ENCODE data around the gene HSPA12A. TPM values are rescaled to one million over a fixed set of nuclear protein-coding genes. Genes with fewer than 3 reads are reported as not detected.

Gene HSPA12A
- total and polyA plus RNA-seq, 2 of the 13 experiments (the other 11 are each of a cell fraction or from before 2014, with no cell fraction given) = 6.4 to 13.6 TPM

DNA sequence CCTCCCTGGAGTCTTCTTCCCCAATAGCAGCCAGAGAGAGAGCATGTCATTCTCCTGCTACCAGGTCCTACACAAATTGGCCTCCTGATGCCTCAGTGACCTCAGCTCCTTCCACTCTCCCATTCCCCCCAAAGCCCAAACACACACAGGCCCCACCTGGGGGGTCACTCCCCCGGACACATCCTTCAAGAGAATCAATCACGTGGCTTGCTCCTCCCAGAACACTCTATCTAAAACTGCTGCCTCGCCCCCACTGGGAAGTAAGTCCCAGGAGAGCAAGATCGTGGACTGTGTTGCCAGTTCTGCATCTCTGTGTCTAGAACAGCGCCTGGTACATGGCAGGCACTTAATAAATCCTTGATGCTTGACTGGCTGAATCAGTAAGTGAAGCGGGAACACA lies 2.5 kb upstream of the HSPA12A start:
- POLR2A ChIA-PET = no interaction called here
- Histone ChIP-seq H3K27me3 (ENCODE audit: control insufficient read depth in 1 of 2, insufficient read depth in 2 of 2, low read length in 2 of 2) (peaks cover 0 to 23% of the 10 kb centered on the region in 2 experiments; a peak in 3 of 5 replicates), H3K27ac (ENCODE audit: extremely low read length, insufficient read depth, low read length) (no peak overlapping the region), H3K36me3 (replicated peaks in 1 of 2; ENCODE audit: control insufficient read depth in 1 of 2, insufficient read depth in 2 of 2, low read length in 2 of 2) (no peaks in the 10 kb centered on the region), H3K9ac (ENCODE audit: insufficient read depth, low read depth, low read length) (no peak overlapping the region), H3K9me3 (ENCODE audit: low read length) (no peaks in the 10 kb centered on the region), H3K4me2 (ENCODE audit: low read depth, low read length) (peak overlapping the region; percentile 44; the same call in 1 of the 2 replicates), H2AFZ (ENCODE audit: low read length) (no peak overlapping the region), H4K20me1 (ENCODE audit: insufficient read depth, low read length) (0 out of 2 replicates have a peak, but pooled peaks cover 3% of the 10 kb centered on the region), H3K4me1 (ENCODE audit: insufficient read depth, low read length) (peaks cover 56% of the 10 kb centered on the region), H3K79me2 (ENCODE audit: insufficient read depth, low read length) (peaks cover 5% of the 10 kb centered on the region), H3K4me3 (replicated peaks in 1 of 3; ENCODE audit: insufficient read depth in 1 of 3, low read depth in 2 of 3, low read length in 3 of 3) (no peak overlapping the region)
- intact Hi-C loops (cut with micrococcal nuclease; ENCODE audit: unreplicated experiment) (loop anchor here (5.0 kb wide), 2 partner anchors 42 to 53 kb away; no protein-coding TSS in a partner anchor), in situ Hi-C loops (cut with HindIII; ENCODE audit: extremely low pct_ligation_motif_present, low pct_unique_long_range_greater_than_20kb) (no loop called here)
- no peak for FAIRE-seq
- no TSS peak for BruUV-seq (replicated peaks)
- no peak for ATAC-seq
- CTCF ChIA-PET (ENCODE audit: low intra/inter-chr PET ratio, low total read pairs) = no interaction called here
- no peak for TF ChIP-seq ZFAT (CRISPR knock-in tag; conservative IDR thresholded peaks at IDR 0.05)
- TF ChIP-seq, protein P1, sequence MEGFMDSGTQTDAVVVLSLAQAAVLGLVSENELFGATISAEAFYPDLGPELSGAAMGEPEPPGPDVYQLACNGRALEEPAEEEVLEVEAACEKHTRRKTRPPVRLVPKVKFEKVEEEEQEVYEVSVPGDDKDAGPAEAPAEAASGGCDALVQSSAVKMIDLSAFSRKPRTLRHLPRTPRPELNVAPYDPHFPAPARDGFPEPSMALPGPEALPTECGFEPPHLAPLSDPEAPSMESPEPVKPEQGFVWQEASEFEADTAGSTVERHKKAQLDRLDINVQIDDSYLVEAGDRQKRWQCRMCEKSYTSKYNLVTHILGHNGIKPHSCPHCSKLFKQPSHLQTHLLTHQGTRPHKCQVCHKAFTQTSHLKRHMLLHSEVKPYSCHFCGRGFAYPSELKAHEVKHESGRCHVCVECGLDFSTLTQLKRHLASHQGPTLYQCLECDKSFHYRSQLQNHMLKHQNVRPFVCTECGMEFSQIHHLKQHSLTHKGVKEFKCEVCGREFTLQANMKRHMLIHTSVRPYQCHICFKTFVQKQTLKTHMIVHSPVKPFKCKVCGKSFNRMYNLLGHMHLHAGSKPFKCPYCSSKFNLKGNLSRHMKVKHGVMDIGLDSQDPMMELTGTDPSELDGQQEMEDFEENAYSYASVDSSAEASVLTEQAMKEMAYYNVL (CRISPR knock-in tag; IDR thresholded peaks at IDR 0.05; ENCODE audit: borderline replicate concordance) = no peak
- no peak for TF ChIP-seq CENPBD1 (CRISPR knock-in tag; IDR thresholded peaks at IDR 0.05; ENCODE audit: borderline replicate concordance, low read depth)
- DNase-seq (ENCODE audit: low spot score) = no peak
- WGBS (ENCODE audit: low lambda C conversion rate) = 67% methylated on average over 3 of the region's 6 CpGs

DNA sequence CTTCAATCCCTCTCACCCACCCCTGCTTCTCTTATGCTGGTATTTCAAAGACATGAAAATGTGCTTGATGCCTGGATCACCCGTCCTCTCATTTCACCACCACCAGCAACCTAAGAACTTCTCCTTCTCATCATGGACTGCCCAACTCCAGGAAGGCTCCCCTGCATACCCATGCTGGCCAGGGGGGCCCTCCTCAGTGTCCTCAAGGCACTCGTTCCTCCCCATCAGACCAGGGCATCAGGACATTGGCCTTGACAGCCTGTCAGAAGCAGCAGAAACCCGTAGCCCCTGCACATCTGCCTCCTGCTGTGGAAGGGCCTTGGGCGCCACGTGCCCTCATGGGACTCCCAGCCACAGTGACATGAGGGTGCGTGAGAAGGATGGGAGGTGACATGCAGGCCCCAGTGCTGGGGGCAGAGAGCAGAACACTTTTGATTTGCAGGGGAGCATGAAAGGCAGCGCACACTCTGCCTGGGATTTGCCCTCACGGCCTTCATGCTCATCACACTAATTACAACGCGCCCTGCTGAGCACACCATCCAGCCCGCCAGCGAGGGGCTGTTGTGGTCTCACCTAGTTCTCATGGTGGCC lies 1.9 kb upstream of the HSPA12A start:
- peak overlapping the region in 1 of 3 experiments; percentile 9; a peak in 1 of 6 replicates for H3K4me3 ChIP-seq (replicated peaks in 1 of 3; ENCODE audit: insufficient read depth in 1 of 3, low read depth in 2 of 3, low read length in 3 of 3)
- POLR2A ChIA-PET = no interaction called here
- ATAC-seq (no peak), FAIRE-seq (no peak), DNase-seq (ENCODE audit: low spot score) (no peak)
- no peak overlapping the region for H2AFZ ChIP-seq (ENCODE audit: low read length)
- CTCF ChIA-PET (ENCODE audit: low intra/inter-chr PET ratio, low total read pairs) = no interaction called here
- peaks cover 5% of the 10 kb centered on the region for H3K79me2 ChIP-seq (ENCODE audit: insufficient read depth, low read length)
- peaks cover 0 to 23% of the 10 kb centered on the region in 2 experiments; a peak in 3 of 5 replicates for H3K27me3 ChIP-seq (ENCODE audit: control insufficient read depth in 1 of 2, insufficient read depth in 2 of 2, low read length in 2 of 2)
- in situ Hi-C loops (cut with HindIII; ENCODE audit: extremely low pct_ligation_motif_present, low pct_unique_long_range_greater_than_20kb) = no loop called here
- no TSS peak for BruUV-seq (replicated peaks)
- no peaks in the 10 kb centered on the region for H3K36me3 ChIP-seq (replicated peaks in 1 of 2; ENCODE audit: control insufficient read depth in 1 of 2, insufficient read depth in 2 of 2, low read length in 2 of 2)
- 0 out of 2 replicates have a peak, but pooled peaks cover 3% of the 10 kb centered on the region for H4K20me1 ChIP-seq (ENCODE audit: insufficient read depth, low read length)
- TF ChIP-seq MAX (IDR thresholded peaks at IDR 0.05) (0 out of 2 replicates have a peak, but pooled peaks have one; percentile 33), MYC (CRISPR knock-in tag; IDR thresholded peaks at IDR 0.05; ENCODE audit: borderline replicate concordance) (0 out of 2 replicates have a peak, but pooled peaks have one; percentile 25), ZFX (CRISPR knock-in tag; IDR thresholded peaks at IDR 0.05; ENCODE audit: low read depth) (0 out of 2 replicates have a peak, but pooled peaks have one; percentile 18)
- TF ChIP-seq, protein P2, sequence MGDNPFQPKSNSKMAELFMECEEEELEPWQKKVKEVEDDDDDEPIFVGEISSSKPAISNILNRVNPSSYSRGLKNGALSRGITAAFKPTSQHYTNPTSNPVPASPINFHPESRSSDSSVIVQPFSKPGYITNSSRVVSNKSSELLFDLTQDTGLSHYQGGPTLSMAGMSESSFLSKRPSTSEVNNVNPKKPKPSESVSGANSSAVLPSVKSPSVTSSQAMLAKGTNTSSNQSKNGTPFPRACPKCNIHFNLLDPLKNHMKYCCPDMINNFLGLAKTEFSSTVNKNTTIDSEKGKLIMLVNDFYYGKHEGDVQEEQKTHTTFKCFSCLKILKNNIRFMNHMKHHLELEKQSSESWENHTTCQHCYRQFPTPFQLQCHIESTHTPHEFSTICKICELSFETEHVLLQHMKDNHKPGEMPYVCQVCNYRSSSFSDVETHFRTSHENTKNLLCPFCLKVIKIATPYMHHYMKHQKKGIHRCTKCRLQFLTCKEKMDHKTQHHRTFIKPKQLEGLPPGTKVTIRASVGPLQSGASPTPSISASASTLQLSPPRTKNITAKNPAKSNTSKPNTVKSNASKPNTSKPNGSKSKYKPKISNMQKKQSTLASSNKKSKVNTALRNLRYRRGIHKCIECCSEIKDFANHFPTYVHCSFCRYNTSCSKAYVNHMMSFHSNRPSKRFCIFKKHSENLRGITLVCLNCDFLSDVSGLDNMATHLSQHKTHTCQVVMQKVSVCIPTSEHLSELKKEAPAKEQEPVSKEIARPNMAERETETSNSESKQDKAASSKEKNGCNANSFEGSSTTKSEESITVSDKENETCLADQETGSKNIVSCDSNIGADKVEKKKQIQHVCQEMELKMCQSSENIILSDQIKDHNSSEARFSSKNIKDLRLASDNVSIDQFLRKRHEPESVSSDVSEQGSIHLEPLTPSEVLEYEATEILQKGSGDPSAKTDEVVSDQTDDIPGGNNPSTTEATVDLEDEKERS (CRISPR knock-in tag; IDR thresholded peaks at IDR 0.05) = no peak
- H3K4me2 ChIP-seq (ENCODE audit: low read depth, low read length) = peak overlapping the region; percentile 44
- no peaks in the 10 kb centered on the region for H3K9me3 ChIP-seq (ENCODE audit: low read length)
- peaks cover 57% of the 10 kb centered on the region for H3K4me1 ChIP-seq (ENCODE audit: insufficient read depth, low read length)
- WGBS (ENCODE audit: low lambda C conversion rate) = 6% methylated on average over 5 of the region's 12 CpGs
- H3K9ac ChIP-seq (ENCODE audit: insufficient read depth, low read depth, low read length) = no peak overlapping the region
- intact Hi-C loops (cut with micrococcal nuclease; ENCODE audit: unreplicated experiment) = loop anchor here (5.0 kb wide), 2 partner anchors 43 to 52 kb away; no protein-coding TSS in a partner anchor
- no peak overlapping the region for H3K27ac ChIP-seq (ENCODE audit: extremely low read length, insufficient read depth, low read length)
